C1 segment of cervical spinal cord (tissue), 14 donors: ENCODE measurements around the gene PGLYRP2.

Experiments used
- DNase-seq, 14 donors: peaks; one replicate each; lab custom pipeline; 2025; lab: John Stamatoyannopoulos, UW

Gene PGLYRP2

GRCh38 chr19:15439078-15439799, 40.1 kb downstream of the PGLYRP2 start:
- DNase-seq, result peak in 1 of 14 donors; percentile 3

GRCh38 chr19:15438577-15438976, 40.7 kb downstream of the PGLYRP2 start:
- no peak for DNase-seq

GRCh38 chr19:15438124-15438496, 41.2 kb downstream of the PGLYRP2 start:
- no peak for DNase-seq

GRCh38 chr19:15437355-15438123, 41.8 kb downstream of the PGLYRP2 start:
- no peak for DNase-seq

GRCh38 chr19:15436826-15437110, 42.5 kb downstream of the PGLYRP2 start:
- no peak for DNase-seq

GRCh38 chr19:15436012-15436825, 43.1 kb downstream of the PGLYRP2 start:
- DNase-seq, result no peak

GRCh38 chr19:15433519-15434069, 45.7 kb downstream of the PGLYRP2 start:
- no peak for DNase-seq

- peak in 13 of 14 donors; percentile 24 to 91 (median 79) for DNase-seq
Observed at GRCh38 chr19:15432629-15433518, 46.4 kb downstream of the PGLYRP2 start.

- DNase-seq, result peak in 1 of 14 donors; percentile 59
Observed at GRCh38 chr19:15432018-15432494, 47.2 kb downstream of the PGLYRP2 start.

- DNase-seq, result no peak
Observed at GRCh38 chr19:15431396-15432017, 47.8 kb downstream of the PGLYRP2 start.

GRCh38 chr19:15430526-15431120, 48.7 kb downstream of the PGLYRP2 start:
- DNase-seq, result no peak

GRCh38 chr19:15429825-15430467, 49.4 kb downstream of the PGLYRP2 start:
- DNase-seq, result no peak

GRCh38 chr19:15428956-15429824, 50.1 kb downstream of the PGLYRP2 start:
- no peak for DNase-seq

- DNase-seq, result no peak
Observed at GRCh38 chr19:15427991-15428471, 51.3 kb downstream of the PGLYRP2 start.

- no peak for DNase-seq
Observed at GRCh38 chr19:15427350-15427700, 52.0 kb downstream of the PGLYRP2 start.

- no peak for DNase-seq
Observed at GRCh38 chr19:15426485-15427349, 52.6 kb downstream of the PGLYRP2 start.

- DNase-seq, result no peak
Observed at GRCh38 chr19:15425321-15425950, 53.9 kb downstream of the PGLYRP2 start.
